HL-60 (cell line): ENCODE measurements around the gene GLYR1.
"Not testable (repeated sequence)": the region's sequence is repeated elsewhere in the genome, so short reads cannot be mapped to it uniquely, and the experiment has no call there.

Experiments
- DNase-seq, 2 experiments: peaks; one replicate each; pipeline ENCODE4 v3.0.0-alpha.2; 2010 to 2020; ENCODE audit warnings: low read depth in 1 of 2, low spot score in 1 of 2
- H3K27ac ChIP-seq: fragments of 250-450 bp; sonication (Bioruptor Pico); replicated peaks from 2 replicates; pipeline ENCODE4 v1.5.1; 2020; ENCODE audit warnings: mild to moderate bottlenecking, moderate library complexity
- H3K27me3 ChIP-seq: fragments of 250-450 bp; sonication (Bioruptor Pico); 2 replicates; pipeline ENCODE4 v1.5.1; 2021; ENCODE audit warnings: mild to moderate bottlenecking, moderate library complexity; ENCODE audit not compliant: insufficient read depth, poor library complexity, severe bottlenecking
- H3K4me3 ChIP-seq: replicated peaks from 2 replicates; pipeline ENCODE4 v1.5.1; 2011; ENCODE audit warnings: mild to moderate bottlenecking, control low read depth, low read length; ENCODE audit not compliant: insufficient read depth
- CTCF ChIP-seq: IDR thresholded peaks from one replicate; pipeline ENCODE4 v1.5.1; 2011; ENCODE audit warnings: low read length, control low read depth, inconsistent platforms; ENCODE audit not compliant: insufficient read depth
- GABPA ChIP-seq: IDR thresholded peaks from 2 replicates; pipeline ENCODE4 v1.6.1; 2012; ENCODE audit warnings: low read depth
- POLR2AphosphoS5 ChIP-seq: IDR thresholded peaks from 2 replicates; pipeline ENCODE4 v1.6.1; 2012; ENCODE audit warnings: low read depth
- REST ChIP-seq: IDR thresholded peaks from 2 replicates; pipeline ENCODE4 v1.6.1; 2012; ENCODE audit warnings: low read depth; ENCODE audit not compliant: insufficient replicate concordance
- SPI1 ChIP-seq: IDR thresholded peaks from 2 replicates; pipeline ENCODE4 v1.6.1; 2012; ENCODE audit warnings: low read depth, mild to moderate bottlenecking, borderline replicate concordance
- long read RNA-seq: library from polyadenylated mRNA; unstranded; transcript quantifications from one replicate; pipeline ENCODE4 v2.0.0, GENCODE V29; 2020

GLYR1 gene
- long read RNA-seq, transcript GLYR1-201 (16 exons, 3,772 nt), result major isoform, 22 of 105 reads
- long read RNA-seq, partial matches to known transcripts, result 37 of 105 reads
- long read RNA-seq, other reads (novel, unspliced or antisense), result 39 of 105 reads

GRCh38 chr16:4846901-4847773, at the start of gene GLYR1, which contains the start of gene UBN1:
GLYR1 (minus strand) TSS chr16:4847288; CDS start chr16:4847265, 23 bp downstream.
UBN1 (plus strand) TSS chr16:4847481; CDS start chr16:4852918, 5,437 bp downstream.
- DNase-seq, result peak; percentile 95 to 99
- H3K27ac ChIP-seq, result peak within 1 kb of the TSS; percentile 97
- peak within 1 kb of the TSS; percentile 66 for H3K4me3 ChIP-seq
- peak; percentile 49 for TF ChIP-seq REST
- TF ChIP-seq SPI1, result no peak
- TF ChIP-seq POLR2AphosphoS5, result peak; percentile 90
- no peak for TF ChIP-seq CTCF
- TF ChIP-seq GABPA, result no peak
- no peaks in the 10 kb centered on the region for H3K27me3 ChIP-seq

DNA sequence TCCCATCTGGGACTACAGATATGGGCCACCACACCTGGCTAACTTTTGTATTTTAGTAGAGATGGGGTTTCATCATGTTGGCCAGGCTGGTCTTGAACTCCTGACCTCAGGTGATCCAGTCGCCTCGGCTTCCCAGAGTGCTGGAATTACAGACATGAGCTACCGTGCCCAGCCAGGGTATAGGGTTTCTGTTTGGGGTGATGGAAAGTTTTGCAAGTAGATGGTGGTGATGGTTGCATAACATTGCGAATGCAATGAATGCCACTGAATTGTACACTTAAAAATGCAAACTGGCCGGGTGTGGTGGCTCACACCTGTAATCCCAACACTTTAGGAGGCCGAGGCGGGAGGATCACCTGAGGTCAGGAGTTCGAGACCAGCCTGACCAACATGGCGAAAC, 49.7 kb upstream of the GLYR1 start:
- H3K27ac ChIP-seq, H3K4me3 ChIP-seq, H3K27me3 ChIP-seq: not testable (repeated sequence)
- peak in 1 of 2 experiments; percentile 48 for DNase-seq

- Histone ChIP-seq H3K4me3 (no peak overlapping the region), H3K27me3 (no peaks in the 10 kb centered on the region), H3K27ac (no peak overlapping the region)
- no peak for DNase-seq
- TF ChIP-seq GABPA (no peak), SPI1 (no peak)
Measured at GRCh38 chr16:4895366-4895765, 48.3 kb upstream of the GLYR1 start.

- no peaks in the 10 kb centered on the region for H3K27me3 ChIP-seq
- H3K4me3 ChIP-seq, result no peak overlapping the region
- DNase-seq, result no peak
- H3K27ac ChIP-seq, result no peak overlapping the region
- TF ChIP-seq POLR2AphosphoS5 (no peak), SPI1 (no peak), CTCF (no peak), REST (no peak), GABPA (no peak)
Measured at GRCh38 chr16:4894276-4895150, 47.4 kb upstream of the GLYR1 start.
